H1 (cell line): ENCODE measurements around the gene IRF5. TPM values are rescaled to one million over a fixed set of nuclear protein-coding genes. Genes with fewer than 3 reads are reported as not detected.

Experiments used
- CTCF ChIA-PET: fragments of 300-600 bp; sonication (Branson Sonifier 250); formaldehyde crosslinking; loops from one replicate; lab custom pipeline; 2021; ENCODE audit not compliant: partially characterized antibody; lab: Charles Lee
- POLR2A ChIA-PET: fragments of 300-600 bp; sonication (Branson Sonifier 250); formaldehyde crosslinking; loops from one replicate; lab custom pipeline; 2021; ENCODE audit warnings: inconsistent platforms; ENCODE audit not compliant: partially characterized antibody; lab: Charles Lee
- DNase-seq, 2 experiments: peaks; one replicate each; pipeline versions ENCODE4 v3.0.0 to v3.0.0-alpha.2; 2010 to 2022; ENCODE audit warnings: low spot score in 2 of 2, low read depth in 1 of 2, mixed read lengths in 1 of 2
- FAIRE-seq: peaks from 2 replicates; lab custom pipeline; 2011; peaks lifted over from hg19 to GRCh38; lab: Jason Lieb, UNC
- H2AFZ ChIP-seq: 2 replicates; pipeline ENCODE4 v1.8.1; 2012; ENCODE audit warnings: low read length, inconsistent platforms
- H2AK5ac ChIP-seq: 2 replicates; pipeline ENCODE4 v1.6.1; 2013; ENCODE audit warnings: low read depth, low read length
- H2BK120ac ChIP-seq: replicated peaks from 2 replicates; pipeline ENCODE3; 2013; ENCODE audit warnings: low read depth, low read length, inconsistent platforms
- H2BK12ac ChIP-seq: 2 replicates; pipeline ENCODE4 v1.6.1; 2013; ENCODE audit warnings: low read depth, low read length
- H2BK15ac ChIP-seq: 2 replicates; pipeline ENCODE4 v1.6.1; 2013; ENCODE audit warnings: low read length
- H2BK20ac ChIP-seq: 2 replicates; pipeline ENCODE4 v1.6.1; 2013; ENCODE audit warnings: low read length
- H2BK5ac ChIP-seq: 2 replicates; pipeline ENCODE4 v1.6.1; 2013; ENCODE audit warnings: low read depth, low read length
- H3K14ac ChIP-seq: 2 replicates; pipeline ENCODE4 v1.6.1; 2013; ENCODE audit warnings: inconsistent platforms; ENCODE audit not compliant: insufficient read length
- H3K18ac ChIP-seq: 2 replicates; pipeline ENCODE4 v1.6.1; 2013; ENCODE audit warnings: low read length; ENCODE audit errors: extremely low read depth
- H3K23ac ChIP-seq: 2 replicates; pipeline ENCODE4 v1.6.1; 2013; ENCODE audit warnings: inconsistent platforms; ENCODE audit not compliant: insufficient read length
- H3K23me2 ChIP-seq: 2 replicates; pipeline ENCODE4 v1.6.1; 2013; ENCODE audit warnings: low read depth, low read length
- H3K27ac ChIP-seq: 2 replicates; pipeline ENCODE4 v1.6.1; 2011; ENCODE audit warnings: low read depth, low read length, inconsistent platforms
- H3K27me3 ChIP-seq, 4 experiments: replicated peaks in 1 of 4; 1 replicate in 1 of 4; 2 replicates in 3 of 4; pipeline versions ENCODE4 v1.6.1 to v1.8.1; 2011 to 2013; ENCODE audit warnings: low read length in 3 of 4, mild to moderate bottlenecking in 3 of 4, inconsistent platforms in 2 of 4, mixed read lengths in 2 of 4, moderate library complexity in 1 of 4; ENCODE audit not compliant: control insufficient read depth in 3 of 4, insufficient read depth in 3 of 4; ENCODE audit errors: extremely low read depth in 1 of 4
- H3K36me3 ChIP-seq, 4 experiments: 2 replicates each; pipeline versions ENCODE4 v1.6.1 to v1.8.1; 2011 to 2013; ENCODE audit warnings: mild to moderate bottlenecking in 4 of 4, low read length in 3 of 4, moderate library complexity in 2 of 4, control low read depth in 1 of 4, inconsistent platforms in 1 of 4; ENCODE audit not compliant: insufficient read depth in 4 of 4, control insufficient read depth in 2 of 4
- H3K4ac ChIP-seq: replicated peaks from 2 replicates; pipeline ENCODE3; 2013; ENCODE audit warnings: low read length, low read depth, mixed read lengths, inconsistent platforms; ENCODE audit not compliant: insufficient read length
- H3K4me1 ChIP-seq, 4 experiments: replicated peaks in 1 of 4; 1 replicate in 1 of 4; 2 replicates in 3 of 4; pipeline versions ENCODE4 v1.6.1 to v1.8.1; 2011 to 2013; ENCODE audit warnings: low read length in 3 of 4, inconsistent platforms in 2 of 4, mixed read lengths in 1 of 4; ENCODE audit not compliant: insufficient read depth in 4 of 4, control insufficient read depth in 3 of 4
- H3K4me2 ChIP-seq, 2 experiments: 2 replicates each; pipeline versions ENCODE4 v1.6.1 to v1.8.1; 2011 to 2013; ENCODE audit warnings: low read depth in 2 of 2, low read length in 2 of 2, control low read depth in 1 of 2, inconsistent platforms in 1 of 2, mild to moderate bottlenecking in 1 of 2; ENCODE audit not compliant: insufficient read depth in 1 of 2
- H3K4me3 ChIP-seq, 4 experiments: fragments of 200-600, 300-600 bp in 1 of 4; sonication (generic), shearing (Covaris generic), sonication (Bioruptor Twin) in 1 of 4; 2 replicates each; pipeline versions ENCODE4 v1.5.1 to v1.8.1; 2011 to 2016; ENCODE audit warnings: low read length in 4 of 4, low read depth in 3 of 4, control low read depth in 2 of 4, inconsistent platforms in 2 of 4, mild to moderate bottlenecking in 2 of 4, mixed read lengths in 1 of 4, moderate library complexity in 1 of 4; ENCODE audit not compliant: insufficient read depth in 2 of 4; ENCODE audit errors: extremely low read depth in 1 of 4
- H3K56ac ChIP-seq: replicated peaks from 2 replicates; pipeline ENCODE3; 2013; ENCODE audit warnings: low read depth, mild to moderate bottlenecking, mixed read lengths, low read length, inconsistent platforms; ENCODE audit not compliant: insufficient read length
- H3K79me1 ChIP-seq: 2 replicates; pipeline ENCODE4 v1.6.1; 2013; ENCODE audit warnings: low read depth, low read length, control low read depth
- H3K79me2 ChIP-seq, 2 experiments: 2 replicates each; pipeline versions ENCODE4 v1.6.1 to v1.8.1; 2012 to 2013; ENCODE audit warnings: low read length in 2 of 2, mild to moderate bottlenecking in 2 of 2, inconsistent platforms in 1 of 2; ENCODE audit not compliant: insufficient read depth in 2 of 2, control insufficient read depth in 1 of 2
- H3K9ac ChIP-seq, 4 experiments: replicated peaks in 1 of 4; 1 replicate in 1 of 4; 2 replicates in 3 of 4; pipeline versions ENCODE4 v1.6.1 to v1.8.1; 2011 to 2013; ENCODE audit warnings: low read depth in 3 of 4, low read length in 3 of 4, control low read depth in 2 of 4, mild to moderate bottlenecking in 2 of 4, moderate library complexity in 2 of 4, inconsistent platforms in 1 of 4; ENCODE audit errors: extremely low read depth in 1 of 4
- H3K9me3 ChIP-seq, 2 experiments: 2 replicates each; pipeline versions ENCODE4 v1.6.1 to v1.8.1; 2012 to 2013; ENCODE audit warnings: mild to moderate bottlenecking in 2 of 2, moderate library complexity in 2 of 2, control low read depth in 1 of 2, inconsistent platforms in 1 of 2, low read depth in 1 of 2, low read length in 1 of 2, mixed read lengths in 1 of 2; ENCODE audit not compliant: insufficient read depth in 2 of 2
- H4K20me1 ChIP-seq, 2 experiments: replicated peaks in 1 of 2; 2 replicates each; pipeline versions ENCODE3 to v1.8.1; 2011 to 2013; ENCODE audit warnings: inconsistent platforms in 2 of 2, low read length in 2 of 2, mild to moderate bottlenecking in 1 of 2; ENCODE audit not compliant: insufficient read depth in 2 of 2, control insufficient read depth in 1 of 2
- H4K5ac ChIP-seq: 2 replicates; pipeline ENCODE4 v1.6.1; 2013; ENCODE audit warnings: low read length, low read depth, mixed read lengths, inconsistent platforms; ENCODE audit not compliant: insufficient read length
- H4K8ac ChIP-seq: 2 replicates; pipeline ENCODE4 v1.8.0; 2013; ENCODE audit warnings: mild to moderate bottlenecking, moderate library complexity, low read length, inconsistent platforms; ENCODE audit not compliant: insufficient read depth; ENCODE audit errors: extremely low read depth
- H4K91ac ChIP-seq: replicated peaks from 2 replicates; pipeline ENCODE3; 2013; ENCODE audit warnings: low read length, mixed read lengths, inconsistent platforms; ENCODE audit not compliant: insufficient read length
- MAX ChIP-seq: IDR thresholded peaks from 2 replicates; pipeline ENCODE4 v1.6.1; 2012; ENCODE audit warnings: inconsistent platforms
- TBP ChIP-seq: IDR thresholded peaks from 2 replicates; pipeline ENCODE4 v1.6.1; 2011; ENCODE audit warnings: low read depth, low read length, improper control_type of control experiment
- WGBS, 2 experiments: shearing (Covaris generic) in 1 of 2; methylation state at CpG; one replicate each; pipeline versions ENCODE4 v1.1.6 to v1.1.7; 2013 to 2015; ENCODE audit warnings: low lambda C conversion rate in 2 of 2, mixed read lengths in 2 of 2, inconsistent platforms in 1 of 2, low coverage in 1 of 2, missing lambda C conversion rate in 1 of 2; ENCODE audit not compliant: insufficient replicate concordance in 2 of 2, insufficient coverage in 1 of 2, insufficient read length in 1 of 2; ENCODE audit errors: extremely low coverage in 1 of 2, missing lambda C conversion rate in 1 of 2; 5-methylcytosine and 5-hydroxymethylcytosine counted together
- polyA plus RNA-seq, 7 experiments: library from polyadenylated mRNA; depleted of rRNA in 3 of 7; stranded (reverse) in 5 of 7; unstranded in 2 of 7; fragments of >200 nt in 5 of 7; fragments of 200-250 nt in 2 of 7; gene quantifications; 1 replicate in 5 of 7; 2 replicates in 1 of 7; 4 replicates in 1 of 7; pipeline versions ENCODE4 v1.2.1 to v1.2.3, GENCODE V29; 2011 to 2013; ENCODE audit warnings: missing spikeins in 2 of 7, mixed read lengths in 2 of 7
- total RNA-seq: library from RNA; stranded (reverse); fragmentation: NEBNext Ultra II Directional; extraction: Animal tissue kit (Norgen Biotek cat#: 25700); gene quantifications from 2 replicates; pipeline ENCODE4 v1.2.1, GENCODE V29; 2021

IRF5 gene
- total and polyA plus RNA-seq, 2 of the 8 experiments (the other 6 are each of a cell fraction or from before 2014, with no cell fraction given) = 0.28 to 1.1 TPM

GRCh38 chr7:128895320-128895719 lies 42.4 kb upstream of the IRF5 start:
- ChIA-PET CTCF (interaction anchor here (3.5 kb wide), 1 partner anchor 8 kb away, joined by 14 read pairs; no protein-coding TSS in a partner anchor), POLR2A (no interaction called here)
- H3K27ac ChIP-seq = no peak overlapping the region
- peaks cover 0 to 10% (median 3%) of the 10 kb centered on the region in 4 experiments; a peak in 4 of 7 replicates for H3K4me1 ChIP-seq
- H2BK12ac ChIP-seq = no peak overlapping the region
- no peak for FAIRE-seq
- H3K4me2 ChIP-seq = no peak overlapping the region
- no peaks in the 10 kb centered on the region for H3K36me3 ChIP-seq
- H3K23ac ChIP-seq = no peak overlapping the region
- H3K79me1 ChIP-seq = no peaks in the 10 kb centered on the region
- TF ChIP-seq TBP = no peak
- TF ChIP-seq MAX = no peak
- no peak overlapping the region for H3K14ac ChIP-seq
- no peak overlapping the region for H3K56ac ChIP-seq
- no peak overlapping the region for H2AFZ ChIP-seq
- 86% methylated on average over 3 of the region's 3 CpGs; no CpG with 5 or more reads in 1 of the 2 experiments for WGBS, 2 experiments
- H4K91ac ChIP-seq = no peak overlapping the region
- H2BK15ac ChIP-seq = no peak overlapping the region
- no peak overlapping the region for H2BK20ac ChIP-seq
- H3K4ac ChIP-seq = no peak overlapping the region
- H3K9ac ChIP-seq = no peak overlapping the region
- H4K5ac ChIP-seq = no peak overlapping the region
- H3K23me2 ChIP-seq = peaks cover 5% of the 10 kb centered on the region; the same call in 1 of the 2 replicates
- peaks cover 0 to 1% of the 10 kb centered on the region in 2 experiments for H4K20me1 ChIP-seq
- H4K8ac ChIP-seq = no peak overlapping the region
- H3K4me3 ChIP-seq = no peak overlapping the region
- H3K9me3 ChIP-seq = peaks cover 3 to 11% of the 10 kb centered on the region in 2 experiments; a peak in 2 of 4 replicates
- no peak for DNase-seq
- no peak overlapping the region for H2BK120ac ChIP-seq
- no peak overlapping the region for H2BK5ac ChIP-seq
- H3K79me2 ChIP-seq = no peaks in the 10 kb centered on the region
- H2AK5ac ChIP-seq = no peak overlapping the region
- peaks cover 0 to 7% (median 3%) of the 10 kb centered on the region in 4 experiments; a peak in 3 of 7 replicates for H3K27me3 ChIP-seq
- H3K18ac ChIP-seq = no peak overlapping the region
